GM18511 (cell line): ENCODE results near the gene PARP8.

Experiments
- ATAC-seq: cut with Tn5 transposase; IDR thresholded peaks from one replicate; pipeline ENCODE4 v1.9.1; 2021; ENCODE audit warnings: mild to moderate bottlenecking, moderate library complexity; ENCODE audit not compliant: unreplicated experiment

PARP8 gene

DNA sequence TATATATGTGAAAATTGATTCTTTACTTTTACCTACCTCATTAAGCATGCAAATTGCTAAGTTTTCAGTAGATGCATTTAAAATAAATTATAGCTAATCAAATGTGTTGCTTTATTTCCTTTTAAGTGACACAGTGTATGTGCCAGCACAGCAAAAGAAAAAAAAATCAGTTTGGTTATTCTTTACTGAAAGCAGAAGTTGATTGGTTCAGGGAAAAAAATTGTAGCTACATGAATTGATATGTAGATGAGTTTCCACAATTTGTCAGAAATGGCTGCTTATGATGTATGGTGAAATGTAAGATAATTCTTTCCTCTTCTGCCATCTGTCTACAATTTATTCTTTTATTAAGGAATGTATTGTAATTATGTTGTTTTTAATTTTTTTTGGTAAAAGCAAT is 57.8 kb downstream of the PARP8 start:
- no peak for ATAC-seq

DNA sequence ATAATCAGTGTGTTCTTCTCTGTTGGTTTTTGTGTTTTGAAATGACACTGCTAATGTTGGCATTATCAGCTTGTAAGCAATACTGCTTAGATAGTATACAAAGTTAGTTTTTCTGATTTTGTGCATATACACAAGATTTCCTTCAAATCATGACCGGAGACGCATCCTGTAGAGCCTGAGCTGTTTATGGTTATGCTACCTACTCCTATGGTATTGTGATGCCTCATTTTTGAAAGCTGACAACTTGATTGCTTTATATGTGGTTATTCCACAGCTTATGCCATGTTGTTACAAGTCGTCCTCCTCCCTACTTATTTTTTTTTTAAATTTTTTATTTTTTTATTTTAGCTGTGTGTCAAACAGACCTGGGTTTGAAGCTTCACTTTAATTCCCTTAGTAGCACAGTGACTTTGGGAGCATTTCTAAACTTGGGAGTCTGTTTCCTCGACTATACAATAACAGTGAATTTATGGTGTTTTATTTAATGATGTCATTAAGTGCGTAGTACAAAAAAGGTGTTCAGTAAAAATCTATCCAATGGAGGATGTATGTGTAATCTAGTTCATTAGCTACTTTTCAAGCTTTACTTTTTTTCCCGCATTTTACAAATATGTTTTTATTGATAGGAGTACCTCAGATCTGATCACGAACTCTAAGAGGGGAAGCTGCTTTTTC is 59.5 kb downstream of the PARP8 start:
- ATAC-seq: no peak

DNA sequence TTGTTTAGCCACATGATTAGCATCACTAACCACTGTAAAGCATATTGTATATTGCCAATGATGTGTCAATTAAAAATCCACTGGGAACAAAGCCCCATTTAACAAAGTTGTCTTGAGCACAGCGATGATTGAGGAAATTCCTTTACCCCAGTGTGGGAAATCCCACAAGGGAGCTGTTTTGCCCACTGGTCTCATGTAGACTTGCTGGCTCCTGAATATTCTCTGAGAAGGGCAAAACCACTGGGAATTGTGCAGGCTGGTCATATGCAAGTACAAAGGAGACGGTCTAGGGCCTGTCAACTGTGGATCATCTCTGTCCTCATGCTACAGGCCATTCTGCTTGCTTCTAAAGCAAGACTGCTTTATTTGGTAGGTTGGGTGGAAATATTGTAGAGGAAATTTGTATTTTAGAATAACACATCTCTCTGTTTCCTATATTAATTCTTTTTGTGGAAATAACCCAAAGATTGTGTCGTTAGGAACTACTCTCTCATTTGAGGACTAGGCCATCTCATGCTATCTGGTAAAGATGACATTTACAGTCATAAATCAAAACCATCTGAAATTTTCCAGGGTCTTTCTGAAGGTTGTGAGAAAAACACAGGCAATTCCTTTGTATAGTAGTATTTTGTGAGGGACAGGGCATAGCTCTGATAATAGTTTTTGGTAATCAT is 60.2 kb downstream of the PARP8 start:
- ATAC-seq: peak; percentile 32

GRCh38 chr5:50727149-50727496 is 60.7 kb downstream of the PARP8 start:
- peak; percentile 82 for ATAC-seq

GRCh38 chr5:50727845-50728244 is 61.4 kb downstream of the PARP8 start:
- ATAC-seq: no peak

DNA sequence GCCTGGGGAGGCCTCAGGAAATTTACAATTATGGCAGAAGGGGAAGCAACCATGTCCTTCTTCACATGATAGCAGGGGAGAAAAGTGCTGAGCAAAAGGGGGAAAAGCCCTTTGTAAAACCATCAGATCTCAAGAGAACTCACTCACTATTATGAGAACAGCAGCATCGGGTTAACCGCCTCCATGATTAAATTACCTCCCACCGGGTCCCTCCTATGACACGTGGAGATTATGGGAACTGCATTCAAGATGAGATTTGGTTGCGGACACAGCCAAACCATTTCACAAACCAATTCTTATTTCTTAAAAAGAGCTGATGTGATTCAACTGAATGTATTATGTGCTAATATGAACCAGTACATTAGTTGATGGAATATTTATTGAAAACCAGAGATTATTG is 63.9 kb downstream of the PARP8 start:
- ATAC-seq: no peak

- no peak for ATAC-seq
Observed at GRCh38 chr5:50730841-50731240, 64.4 kb downstream of the PARP8 start.

- ATAC-seq: no peak
Observed at GRCh38 chr5:50733741-50734140, 67.3 kb downstream of the PARP8 start.

DNA sequence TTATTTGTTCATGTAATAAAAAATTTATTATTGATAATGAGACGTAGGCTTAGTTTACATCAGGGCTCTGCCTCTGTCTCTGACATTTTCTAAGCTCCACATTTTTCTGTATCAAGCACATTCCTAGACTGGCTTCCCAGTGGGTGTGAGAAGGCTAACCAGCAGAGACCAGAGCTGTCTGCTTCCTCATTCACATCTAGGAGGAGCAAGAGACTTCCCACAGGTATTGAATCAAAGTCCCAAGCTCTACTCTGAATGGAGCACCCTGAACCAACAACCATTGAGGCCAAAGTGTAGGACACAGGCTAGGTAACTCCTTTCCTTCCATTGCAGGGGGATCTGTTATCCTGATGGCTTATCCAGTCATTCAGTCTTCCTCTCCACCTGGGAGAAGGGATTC is 72.4 kb downstream of the PARP8 start:
- ATAC-seq: no peak

GRCh38 chr5:50740832-50741231 is 74.4 kb downstream of the PARP8 start:
- no peak for ATAC-seq

DNA sequence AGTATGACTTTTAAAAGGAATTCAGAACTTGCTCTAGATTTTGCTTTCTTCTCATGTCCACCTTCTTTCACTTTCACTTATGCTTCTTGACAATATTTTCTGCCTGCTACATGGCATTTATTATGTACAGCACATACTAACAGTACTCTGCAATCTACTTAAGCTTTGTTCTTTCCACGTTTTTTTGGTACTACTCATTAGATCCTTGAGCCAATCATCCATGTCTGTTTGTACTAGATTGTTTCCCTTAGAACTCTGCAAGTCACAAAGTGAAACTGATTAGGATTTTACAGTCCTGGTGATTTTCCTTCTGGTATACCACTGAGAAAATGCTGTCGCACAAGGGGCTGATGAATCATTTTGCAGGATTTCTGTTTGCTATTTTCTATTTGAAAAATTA is 78.3 kb downstream of the PARP8 start:
- ATAC-seq: peak; percentile 69

- ATAC-seq: no peak
Observed at GRCh38 chr5:50745221-50745910, 78.9 kb downstream of the PARP8 start.

GRCh38 chr5:50749181-50749580 is 82.7 kb downstream of the PARP8 start:
- ATAC-seq: no peak

DNA sequence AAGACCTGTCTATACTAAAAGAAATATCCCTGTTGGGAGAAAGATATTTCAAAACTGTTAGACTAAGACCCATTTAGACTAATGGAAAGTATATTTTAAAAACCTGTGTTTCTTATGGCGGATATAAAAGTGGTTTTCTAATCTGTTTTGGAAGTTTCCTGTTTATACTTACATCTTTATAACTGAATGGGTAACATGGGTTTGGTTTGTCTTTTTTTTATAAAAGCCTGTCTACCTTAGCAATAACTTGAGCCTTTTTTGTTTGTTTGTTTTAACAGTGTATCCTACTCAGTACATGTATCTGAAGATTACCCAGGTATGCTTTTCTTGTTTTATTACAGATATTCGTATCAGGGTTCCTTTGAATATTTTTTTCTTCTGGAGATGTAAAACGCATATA is 83.4 kb downstream of the PARP8 start:
- ATAC-seq: no peak

- ATAC-seq: peak; percentile 92
Observed at GRCh38 chr5:50751064-50751657, 84.7 kb downstream of the PARP8 start.

DNA sequence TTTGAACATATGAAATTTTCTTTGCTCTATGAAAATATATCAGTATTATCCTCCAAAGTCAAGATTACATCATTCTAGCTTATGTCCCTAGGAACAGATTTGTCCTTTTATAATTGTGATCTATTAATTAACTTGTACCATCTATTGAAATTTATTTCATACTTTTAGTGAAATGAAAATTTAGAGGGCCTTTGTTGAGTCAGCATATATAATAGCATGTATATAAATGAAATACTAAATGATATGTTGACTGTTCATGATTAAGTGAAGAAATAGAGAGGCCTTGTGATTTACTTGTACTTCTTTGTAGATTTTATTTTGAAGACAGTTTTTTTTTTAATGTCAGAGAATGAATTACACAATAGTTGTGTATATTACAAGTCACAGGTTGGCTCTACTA is 86.4 kb downstream of the PARP8 start:
- ATAC-seq: no peak

- ATAC-seq: no peak
Observed at GRCh38 chr5:50759526-50760270, 93.3 kb downstream of the PARP8 start.

- no peak for ATAC-seq
Observed at GRCh38 chr5:50763351-50763750, 96.9 kb downstream of the PARP8 start.

GRCh38 chr5:50763846-50764245 is 97.4 kb downstream of the PARP8 start:
- ATAC-seq: no peak

DNA sequence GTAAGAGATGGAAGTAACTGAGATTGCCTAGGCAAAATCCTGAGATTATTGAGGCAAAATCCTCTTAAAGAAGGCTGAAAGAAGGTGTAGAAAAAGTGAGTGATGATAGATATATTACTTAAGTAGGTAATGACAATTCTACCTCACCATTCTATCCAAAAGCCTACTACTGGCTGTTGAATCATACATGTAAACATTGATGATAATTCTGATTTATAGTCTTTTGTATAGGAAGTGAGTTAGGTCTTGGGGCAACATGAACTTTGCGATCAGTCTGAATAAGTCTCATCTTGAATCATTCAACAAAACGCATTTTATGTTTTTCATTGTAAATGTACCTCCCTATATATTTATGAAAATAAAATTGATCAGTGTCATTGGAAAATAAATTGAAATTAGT is 99.6 kb downstream of the PARP8 start:
- ATAC-seq: no peak

DNA sequence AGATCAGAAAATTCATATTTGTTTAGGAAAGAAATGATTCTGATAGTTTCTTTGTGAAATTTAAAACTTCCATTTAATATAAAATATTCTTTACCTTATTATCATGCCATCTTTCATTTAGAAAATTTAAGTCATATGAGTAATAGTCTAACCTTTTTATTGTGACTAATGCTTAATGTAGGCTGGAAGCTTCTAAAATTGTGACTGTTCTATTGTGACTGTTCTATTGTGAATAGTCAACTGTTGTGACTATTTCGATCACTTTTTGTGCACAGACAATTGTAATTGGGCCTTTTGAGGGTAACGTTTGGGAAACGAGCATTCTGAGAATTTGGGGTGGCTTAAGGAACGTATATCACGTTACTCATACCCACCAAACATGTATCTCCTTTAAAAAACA is 100.0 kb downstream of the PARP8 start:
- ATAC-seq: no peak
